Hepatocyte (in vitro differentiated cells): ENCODE results near the gene MAP3K4. TPM values are rescaled to one million over a fixed set of nuclear protein-coding genes. Genes with fewer than 3 reads are reported as not detected.
"Not testable (repeated sequence)": the region's sequence is repeated elsewhere in the genome, so short reads cannot be mapped to it uniquely, and the experiment has no call there.

Experiments
- DNase-seq: peaks from one replicate; pipeline ENCODE4 v3.0.0-alpha.2; 2016; ENCODE audit warnings: low spot score
- H2AFZ ChIP-seq: fragments of 200-600 bp; sonication (generic); 2 replicates; pipeline ENCODE4 v1.6.0; 2016; ENCODE audit warnings: antibody characterized with exemption, mild to moderate bottlenecking
- H3K27ac ChIP-seq: fragments of 200-600 bp; sonication (generic); 2 replicates; pipeline ENCODE4 v1.5.1; 2016; ENCODE audit warnings: mild to moderate bottlenecking
- H3K27me3 ChIP-seq: fragments of 200-600 bp; sonication (generic); 2 replicates; pipeline ENCODE4 v1.6.1; 2016
- H3K36me3 ChIP-seq: fragments of 200-600 bp; sonication (generic); replicated peaks from 2 replicates; pipeline ENCODE4 v1.5.1; 2016; ENCODE audit warnings: low read depth; ENCODE audit not compliant: insufficient read depth
- H3K4me1 ChIP-seq: fragments of 200-600 bp; sonication (generic); 2 replicates; pipeline ENCODE4 v1.5.1; 2016; ENCODE audit warnings: mild to moderate bottlenecking, moderate library complexity; ENCODE audit not compliant: insufficient read depth
- H3K4me2 ChIP-seq: fragments of 200-600 bp; sonication (generic); 2 replicates; pipeline ENCODE4 v1.6.0; 2016
- H3K4me3 ChIP-seq: fragments of 200-600 bp; sonication (generic); 2 replicates; pipeline ENCODE4 v1.5.1; 2016; ENCODE audit warnings: mild to moderate bottlenecking
- H3K79me2 ChIP-seq: fragments of 200-600 bp; sonication (generic); 2 replicates; pipeline ENCODE4 v1.6.0; 2017; ENCODE audit warnings: mild to moderate bottlenecking
- H3K9me2 ChIP-seq: fragments of 200-600 bp; sonication (generic); replicated peaks from 2 replicates; pipeline ENCODE4 v1.6.0; 2017; ENCODE audit warnings: mild to moderate bottlenecking; ENCODE audit not compliant: insufficient read depth
- H3K9me3 ChIP-seq: fragments of 200-600 bp; sonication (generic); 2 replicates; pipeline ENCODE4 v1.5.1; 2016; ENCODE audit warnings: low read depth, mild to moderate bottlenecking
- H4K20me1 ChIP-seq: fragments of 200-600 bp; sonication (generic); 2 replicates; pipeline ENCODE4 v1.6.0; 2016; ENCODE audit warnings: mild to moderate bottlenecking; ENCODE audit not compliant: insufficient read depth, poor library complexity, severe bottlenecking
- CTCF ChIP-seq: fragments of 200-600 bp; sonication (generic); IDR thresholded peaks from 2 replicates; pipeline ENCODE4 v1.5.1; 2016; ENCODE audit warnings: antibody characterized with exemption, mild to moderate bottlenecking; ENCODE audit not compliant: poor library complexity
- EZH2 ChIP-seq: fragments of 200-600 bp; sonication (generic); IDR thresholded peaks from 2 replicates; pipeline ENCODE4 v1.6.1; 2016; ENCODE audit warnings: antibody characterized with exemption, mild to moderate bottlenecking, borderline replicate concordance
- EZH2phosphoT487 ChIP-seq: fragments of 200-600 bp; sonication (generic); IDR thresholded peaks from one replicate; pipeline ENCODE4 v1.6.1; 2018; ENCODE audit warnings: antibody characterized with exemption, mild to moderate bottlenecking, low read depth, moderate library complexity; ENCODE audit not compliant: unreplicated experiment, severe bottlenecking
- WGBS: methylation state at CpG from one replicate; pipeline ENCODE4 v1.1.6; 2016; ENCODE audit warnings: low lambda C conversion rate; ENCODE audit errors: missing lambda C conversion rate; 5-methylcytosine and 5-hydroxymethylcytosine counted together
- polyA plus RNA-seq: library from polyadenylated mRNA; unstranded; fragments of >200 nt; fragmentation: Nextera tagmentation; extraction: Ambion mirVana; gene quantifications from 2 replicates; pipeline ENCODE4 v1.2.1, GENCODE V29; 2016
- total RNA-seq: library from RNA; depleted of rRNA; stranded (reverse); fragments of >200 nt; gene quantifications from 2 replicates; pipeline ENCODE4 v1.2.3, GENCODE V29; 2014

Gene MAP3K4
- total and polyA plus RNA-seq, 2 experiments from 2014 or later = 10.9 to 21.5 TPM

GRCh38 chr6:160978141-160978901 is 13.2 kb upstream of the MAP3K4 start:
- Histone ChIP-seq H3K4me3 (no peak overlapping the region), H3K4me2 (no peak overlapping the region), H3K27ac (no peak overlapping the region), H3K36me3 (no peaks in the 10 kb centered on the region), H2AFZ (no peak overlapping the region), H3K27me3 (no peaks in the 10 kb centered on the region), H3K9me3 (peaks cover 7% of the 10 kb centered on the region), H4K20me1 (no peaks in the 10 kb centered on the region), H3K4me1 (peaks cover 11% of the 10 kb centered on the region), H3K9me2 (no peaks in the 10 kb centered on the region), H3K79me2 (no peaks in the 10 kb centered on the region)
- no peak for DNase-seq
- WGBS = 96% methylated on average over 4 of the region's 4 CpGs
- no peak for TF ChIP-seq CTCF
- no peak for TF ChIP-seq EZH2
- TF ChIP-seq EZH2phosphoT487 = no peak

DNA sequence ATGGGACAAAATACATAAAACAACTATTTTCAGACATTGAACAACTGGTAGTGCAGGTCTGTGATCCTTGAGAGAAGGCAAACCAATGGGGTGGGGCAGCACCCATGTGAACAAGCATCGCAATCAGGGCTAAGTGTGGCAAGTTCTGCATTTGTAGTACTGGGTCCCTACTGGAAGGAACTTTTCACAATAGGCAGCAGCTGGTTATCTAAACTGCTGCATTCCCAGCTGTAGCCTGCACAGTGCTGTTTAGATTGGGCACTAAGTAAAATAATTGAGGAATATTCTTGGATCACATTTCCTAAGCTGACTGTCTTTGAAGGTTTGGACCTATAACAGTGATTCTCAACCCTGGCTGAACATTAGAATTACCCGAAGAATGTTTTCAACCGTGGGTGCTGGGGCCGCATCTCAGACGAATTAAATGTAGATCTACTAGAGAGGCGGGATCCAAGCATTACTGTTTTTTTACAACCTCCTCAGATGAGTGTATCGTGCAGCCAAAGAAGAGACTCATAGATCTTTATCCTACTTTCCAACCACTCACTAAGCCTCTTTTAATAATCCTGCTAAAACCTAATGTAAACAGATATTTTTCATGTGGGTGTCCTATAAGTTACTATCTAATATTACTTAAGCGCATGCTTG is 12.4 kb upstream of the MAP3K4 start:
- DNase-seq = no peak
- no peak for TF ChIP-seq EZH2phosphoT487
- TF ChIP-seq EZH2 = no peak
- TF ChIP-seq CTCF = no peak
- Histone ChIP-seq H2AFZ (no peak overlapping the region), H3K36me3 (no peaks in the 10 kb centered on the region), H3K4me2 (no peak overlapping the region), H3K27me3 (no peaks in the 10 kb centered on the region), H3K9me2 (no peaks in the 10 kb centered on the region), H3K27ac (no peak overlapping the region), H4K20me1 (no peaks in the 10 kb centered on the region), H3K4me1 (peaks cover 2% of the 10 kb centered on the region), H3K79me2 (no peaks in the 10 kb centered on the region), H3K4me3 (no peak overlapping the region), H3K9me3 (peaks cover 7% of the 10 kb centered on the region)
- 65% methylated on average over 8 of the region's 8 CpGs for WGBS

DNA sequence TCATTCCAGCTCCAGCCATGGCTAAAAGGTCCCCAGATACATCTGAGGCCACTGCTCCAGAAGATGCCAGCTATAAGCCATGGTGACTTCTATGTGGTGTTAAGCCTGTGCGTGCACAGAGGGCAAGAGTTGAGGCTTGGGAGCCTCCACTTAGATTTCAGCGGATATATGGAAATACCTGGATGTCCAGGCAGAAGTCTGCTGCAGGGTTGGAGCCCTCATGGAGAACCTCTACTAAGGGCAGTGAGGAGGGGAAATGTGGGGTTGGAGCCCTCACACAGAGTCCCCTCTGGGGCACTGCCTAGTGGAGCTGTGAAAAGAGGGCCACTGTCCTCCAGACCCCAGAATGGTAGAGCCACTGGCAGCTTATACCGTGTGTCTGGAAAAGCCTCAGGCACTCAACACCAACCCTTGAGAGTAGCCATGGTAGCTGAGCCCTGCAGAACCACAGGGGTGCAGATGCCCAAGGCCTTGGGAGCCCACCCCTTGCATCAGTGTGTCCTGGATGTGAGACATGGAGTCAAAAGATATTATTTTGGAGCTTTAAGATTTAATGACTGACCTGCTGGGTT is 8.1 kb upstream of the MAP3K4 start:
- H3K4me1 ChIP-seq, DNase-seq: not testable (repeated sequence)

GRCh38 chr6:160986851-160987250 is 4.7 kb upstream of the MAP3K4 start:
- Histone ChIP-seq H3K9me2 (no peaks in the 10 kb centered on the region), H3K4me1 (peaks cover 6% of the 10 kb centered on the region), H3K36me3 (no peaks in the 10 kb centered on the region), H3K79me2 (no peaks in the 10 kb centered on the region), H3K9me3 (peaks cover 7% of the 10 kb centered on the region), H3K4me3 (no peak overlapping the region), H3K4me2 (no peak overlapping the region), H3K27me3 (no peaks in the 10 kb centered on the region), H3K27ac (no peak overlapping the region), H4K20me1 (no peaks in the 10 kb centered on the region), H2AFZ (no peak overlapping the region)
- TF ChIP-seq CTCF (no peak), EZH2 (no peak), EZH2phosphoT487 (no peak)
- 88% methylated on average over 3 of the region's 3 CpGs for WGBS
- DNase-seq = no peak

More for the DNA sequence above, 8.1 kb upstream of the MAP3K4 start:
- H3K9me3 ChIP-seq, H3K79me2 ChIP-seq, H3K4me3 ChIP-seq, H3K27ac ChIP-seq, H3K4me2 ChIP-seq, H2AFZ ChIP-seq, H3K36me3 ChIP-seq, H3K9me2 ChIP-seq, H3K27me3 ChIP-seq, H4K20me1 ChIP-seq: not testable (repeated sequence)
- WGBS = 96% methylated on average over 3 of the region's 3 CpGs
